Esophagus muscularis mucosa (tissue), 4 donors: ENCODE measurements around the gene TMEM171. TPM values are rescaled to one million over a fixed set of nuclear protein-coding genes. Genes with fewer than 3 reads are reported as not detected.
A peak's percentile ranks its signal among the peaks of the same experiment; 100 is the strongest.

Experiments
- DNase-seq: peaks from one replicate; pipeline ENCODE4 v3.0.0-alpha.2; 2017; ENCODE audit errors: extremely low spot score
- H3K27ac ChIP-seq, 4 donors: fragments of 200-600 bp; sonication (generic); replicated peaks in 1 of 4; 1 replicate in 3 of 4; 2 replicates in 1 of 4; pipeline ENCODE4 v1.5.1; 2016 to 2019; ENCODE audit warnings: mild to moderate bottlenecking in 1 of 4
- H3K27me3 ChIP-seq, 4 donors: fragments of 200-600 bp; sonication (generic); one replicate each; pipeline versions ENCODE4 v1.5.1 to v1.6.0; 2016 to 2019
- H3K36me3 ChIP-seq, 4 donors: fragments of 200-600 bp; sonication (generic); one replicate each; pipeline ENCODE4 v1.5.1; 2016 to 2019
- H3K4me1 ChIP-seq, 4 donors: fragments of 200-600 bp; sonication (generic); one replicate each; pipeline ENCODE4 v1.5.1; 2016 to 2019
- H3K4me3 ChIP-seq, 4 donors: fragments of 200-600 bp; sonication (generic); 1 replicate in 2 of 4; 2 replicates in 2 of 4; pipeline ENCODE4 v1.5.1; 2016 to 2019; ENCODE audit warnings: mild to moderate bottlenecking in 4 of 4, moderate library complexity in 1 of 4
- H3K9me3 ChIP-seq, 4 donors: fragments of 200-600 bp; sonication (generic); 1 replicate in 3 of 4; 2 replicates in 1 of 4; pipeline ENCODE4 v1.5.1; 2016 to 2019
- EP300 ChIP-seq: sonication (generic); formaldehyde crosslinking; IDR thresholded peaks from one replicate; pipeline ENCODE4 v1.6.1; 2017; ENCODE audit warnings: antibody characterized with exemption
- POLR2A ChIP-seq: fragments of 450-650 bp; IDR thresholded peaks from one replicate; pipeline ENCODE4 v1.6.1; 2017; ENCODE audit warnings: antibody characterized with exemption, moderate library complexity, mild to moderate bottlenecking, low read depth
- POLR2AphosphoS5 ChIP-seq, 2 donors: sonication (generic); formaldehyde crosslinking; IDR thresholded peaks; one replicate each; pipeline ENCODE4 v1.6.1; 2017; ENCODE audit warnings: antibody characterized with exemption in 2 of 2
- WGBS: methylation state at CpG from one replicate; pipeline ENCODE4 v1.1.5; 2018; 5-methylcytosine and 5-hydroxymethylcytosine counted together
- intact Hi-C: fragments of 100-400 bp; cut with DNase I; formaldehyde crosslinking; loops from one replicate; pipeline ENCODE4 v1.15.1; 2023
- total RNA-seq, 4 donors: library from RNA; depleted of rRNA; stranded (reverse); fragments of >200 nt; gene quantifications; one replicate each; pipeline versions ENCODE4 v1.1.0 to v1.2.1, GENCODE V29; 2016
- TF ChIP-seq, protein P1 (sequence below), 3 experiments: fragments of 200-600 bp in 2 of 3; fragments of 450-650 bp in 1 of 3; sonication (generic) in 2 of 3; IDR thresholded peaks; one replicate each; pipeline ENCODE4 v1.5.1; 2017 to 2019; ENCODE audit warnings: antibody characterized with exemption in 3 of 3, mild to moderate bottlenecking in 2 of 3, moderate library complexity in 1 of 3

TMEM171 gene
- total RNA-seq, 4 donors from 2014 or later, result not detected

DNA sequence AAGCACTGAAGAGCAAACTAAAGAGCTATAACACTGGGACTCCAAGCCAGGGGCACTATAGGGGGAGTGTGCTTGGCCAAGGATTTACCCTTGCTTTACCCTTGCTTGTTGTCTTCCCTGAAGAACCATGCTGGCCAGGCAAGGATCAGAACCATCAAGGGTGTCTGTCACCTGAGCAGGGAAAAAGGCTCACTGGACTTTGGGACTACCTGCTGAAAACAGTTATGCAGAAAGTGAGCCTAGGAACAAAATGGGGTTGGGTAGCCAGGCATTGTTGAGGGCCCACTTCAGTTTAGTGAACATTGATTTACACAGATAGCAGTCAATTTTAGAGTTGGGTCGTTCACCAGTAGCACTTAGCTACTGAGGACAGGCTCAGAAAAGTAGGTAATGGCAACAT, 8.0 kb upstream of the TMEM171 start:
- peaks cover 0 to 5% (median 0%) of the 10 kb centered on the region in 4 donors for H3K9me3 ChIP-seq
- no peak overlapping the region for H3K4me3 ChIP-seq
- TF ChIP-seq EP300 (no peak), POLR2AphosphoS5 (IDR thresholded peaks at IDR 0.05) (no peak), POLR2A (no peak)
- TF ChIP-seq, protein P1, sequence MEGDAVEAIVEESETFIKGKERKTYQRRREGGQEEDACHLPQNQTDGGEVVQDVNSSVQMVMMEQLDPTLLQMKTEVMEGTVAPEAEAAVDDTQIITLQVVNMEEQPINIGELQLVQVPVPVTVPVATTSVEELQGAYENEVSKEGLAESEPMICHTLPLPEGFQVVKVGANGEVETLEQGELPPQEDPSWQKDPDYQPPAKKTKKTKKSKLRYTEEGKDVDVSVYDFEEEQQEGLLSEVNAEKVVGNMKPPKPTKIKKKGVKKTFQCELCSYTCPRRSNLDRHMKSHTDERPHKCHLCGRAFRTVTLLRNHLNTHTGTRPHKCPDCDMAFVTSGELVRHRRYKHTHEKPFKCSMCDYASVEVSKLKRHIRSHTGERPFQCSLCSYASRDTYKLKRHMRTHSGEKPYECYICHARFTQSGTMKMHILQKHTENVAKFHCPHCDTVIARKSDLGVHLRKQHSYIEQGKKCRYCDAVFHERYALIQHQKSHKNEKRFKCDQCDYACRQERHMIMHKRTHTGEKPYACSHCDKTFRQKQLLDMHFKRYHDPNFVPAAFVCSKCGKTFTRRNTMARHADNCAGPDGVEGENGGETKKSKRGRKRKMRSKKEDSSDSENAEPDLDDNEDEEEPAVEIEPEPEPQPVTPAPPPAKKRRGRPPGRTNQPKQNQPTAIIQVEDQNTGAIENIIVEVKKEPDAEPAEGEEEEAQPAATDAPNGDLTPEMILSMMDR (IDR thresholded peaks at IDR 0.05), result no peak
- H3K27ac ChIP-seq, result no peak overlapping the region
- no peaks in the 10 kb centered on the region for H3K36me3 ChIP-seq
- no peaks in the 10 kb centered on the region for H3K27me3 ChIP-seq
- intact Hi-C loops, result no loop called here
- DNase-seq, result peak; percentile 81
- 93% methylated on average over 1 of the region's 1 CpG for WGBS
- H3K4me1 ChIP-seq, result no peaks in the 10 kb centered on the region

GRCh38 chr5:73114044-73114688, 6.2 kb upstream of the TMEM171 start:
- TF ChIP-seq POLR2AphosphoS5 (IDR thresholded peaks at IDR 0.05) (no peak), POLR2A (no peak), EP300 (no peak)
- TF ChIP-seq, protein P1 (IDR thresholded peaks at IDR 0.05), result no peak
- intact Hi-C loops, result no loop called here
- Histone ChIP-seq H3K4me1 (no peaks in the 10 kb centered on the region), H3K27me3 (no peaks in the 10 kb centered on the region), H3K36me3 (no peaks in the 10 kb centered on the region), H3K27ac (no peak overlapping the region), H3K9me3 (peaks cover 0 to 7% (median 0%) of the 10 kb centered on the region in 4 donors), H3K4me3 (no peak overlapping the region)
- peak; percentile 75 for DNase-seq
- 72% methylated on average over 3 of the region's 3 CpGs for WGBS

GRCh38 chr5:73115399-73116051, 4.8 kb upstream of the TMEM171 start:
- Histone ChIP-seq H3K27ac (no peak overlapping the region), H3K27me3 (peaks cover 0 to 11% (median 0%) of the 10 kb centered on the region in 4 donors), H3K9me3 (peaks cover 0 to 7% (median 0%) of the 10 kb centered on the region in 4 donors), H3K4me3 (no peak overlapping the region), H3K4me1 (peaks cover 4 to 10% (median 8%) of the 10 kb centered on the region in 4 donors), H3K36me3 (no peaks in the 10 kb centered on the region)
- intact Hi-C loops, result no loop called here
- 65% methylated on average over 3 of the region's 4 CpGs for WGBS
- peak; percentile 82 for DNase-seq
- no peak for TF ChIP-seq POLR2A
- TF ChIP-seq EP300, result no peak
- no peak for TF ChIP-seq POLR2AphosphoS5 (IDR thresholded peaks at IDR 0.05)
- TF ChIP-seq, protein P1 (IDR thresholded peaks at IDR 0.05), result no peak

- TF ChIP-seq POLR2A, result no peak
- no peak for TF ChIP-seq EP300
- no peak for TF ChIP-seq POLR2AphosphoS5 (IDR thresholded peaks at IDR 0.05)
- TF ChIP-seq, protein P1 (IDR thresholded peaks at IDR 0.05), result no peak
- Histone ChIP-seq H3K27ac (no peak overlapping the region), H3K4me1 (peaks cover 4 to 15% (median 14%) of the 10 kb centered on the region in 4 donors), H3K36me3 (no peaks in the 10 kb centered on the region), H3K27me3 (peaks cover 0 to 20% (median 0%) of the 10 kb centered on the region in 4 donors), H3K9me3 (peaks cover 0 to 7% (median 0%) of the 10 kb centered on the region in 4 donors), H3K4me3 (no peak overlapping the region)
- WGBS, result 87% methylated on average over 2 of the region's 2 CpGs
- intact Hi-C loops, result no loop called here
- no peak for DNase-seq
Measured at GRCh38 chr5:73116506-73116905, 3.9 kb upstream of the TMEM171 start.
